GM12878 (cell line): ENCODE data around the gene APOH. TPM values are rescaled to one million over a fixed set of nuclear protein-coding genes. Genes with fewer than 3 reads are reported as not detected.

Source experiments
- ATAC-seq: fragments of 200-7000 bp; cut with Tn5 transposase; 3 replicates; pipeline ENCODE4 v1.9.1; 2020; ENCODE audit warnings: mild to moderate bottlenecking, moderate library complexity
- BruUV-seq: library from RNA; stranded (reverse); fragments of 400-500 nt; replicated peaks from 2 replicates; lab custom pipeline; 2021; lab: Mats Ljungman, UMichigan
- CTCF ChIA-PET: fragments of 300-600 bp; sonication (Branson Sonifier 250); formaldehyde crosslinking; extraction: SDS; loops from one replicate; lab custom pipeline; 2021; ENCODE audit warnings: inconsistent platforms; lab: Yijun Ruan, JAX
- POLR2A ChIA-PET: fragments of 350-600 bp; formaldehyde crosslinking; extraction: SDS; loops from one replicate; lab custom pipeline; 2021; ENCODE audit warnings: inconsistent platforms; lab: Charles Lee
- RAD21 ChIA-PET: fragments of 300-600 bp; sonication (Branson Sonifier 250); formaldehyde crosslinking; loops from one replicate; lab custom pipeline; 2023; ENCODE audit warnings: antibody characterized with exemption; ENCODE audit not compliant: unreplicated experiment; lab: Charles Lee
- SMC1A ChIA-PET: fragments of 300-600 bp; sonication (Branson Sonifier 250); formaldehyde crosslinking; loops from one replicate; lab custom pipeline; 2023; ENCODE audit not compliant: unreplicated experiment, uncharacterized antibody; lab: Charles Lee
- DNase-seq: peaks from one replicate; pipeline ENCODE4 v3.0.0-alpha.2; 2011; ENCODE audit warnings: low read depth, low spot score
- FAIRE-seq: peaks from 3 replicates; lab custom pipeline; 2011; peaks lifted over from hg19 to GRCh38; lab: Jason Lieb, UNC
- H2AFZ ChIP-seq: 2 replicates; pipeline ENCODE4 v1.6.0; 2011; ENCODE audit warnings: low read depth, low read length, control low read depth; ENCODE audit not compliant: control insufficient read depth
- H3K27ac ChIP-seq: 2 replicates; pipeline ENCODE4 v1.5.1; 2011; ENCODE audit warnings: control low read depth; ENCODE audit not compliant: control insufficient read depth, insufficient read depth
- H3K27me3 ChIP-seq, 2 experiments: replicated peaks in 1 of 2; 2 replicates each; pipeline versions ENCODE4 v1.6.0 to v1.6.1; 2011; ENCODE audit warnings: low read length in 1 of 2; ENCODE audit not compliant: control insufficient read depth in 2 of 2, insufficient read depth in 2 of 2
- H3K36me3 ChIP-seq, 2 experiments: 2 replicates each; pipeline ENCODE4 v1.5.1; 2011; ENCODE audit warnings: low read length in 1 of 2; ENCODE audit not compliant: control insufficient read depth in 2 of 2, insufficient read depth in 2 of 2
- H3K4me1 ChIP-seq: 2 replicates; pipeline ENCODE4 v1.6.1; 2011; ENCODE audit warnings: mild to moderate bottlenecking, low read length, moderate library complexity, mixed read lengths; ENCODE audit not compliant: control insufficient read depth, insufficient read depth
- H3K4me2 ChIP-seq: 2 replicates; pipeline ENCODE4 v1.6.0; 2011; ENCODE audit warnings: control low read depth; ENCODE audit not compliant: control insufficient read depth, insufficient read depth
- H3K4me3 ChIP-seq: fragments of 200-600 bp; sonication (generic); 2 replicates; pipeline ENCODE4 v1.5.1; 2016
- H3K79me2 ChIP-seq: 2 replicates; pipeline ENCODE4 v1.6.0; 2011; ENCODE audit warnings: low read length; ENCODE audit not compliant: control insufficient read depth, insufficient read depth
- H3K9ac ChIP-seq: 2 replicates; pipeline ENCODE4 v1.8.0; 2011; ENCODE audit warnings: low read length, control low read depth, mixed read lengths; ENCODE audit not compliant: control insufficient read depth, insufficient read depth
- H3K9me3 ChIP-seq: replicated peaks from 3 replicates; pipeline ENCODE4 v1.5.1; 2011; ENCODE audit warnings: mild to moderate bottlenecking, low read length; ENCODE audit not compliant: control insufficient read depth, insufficient read depth
- H4K20me1 ChIP-seq: 2 replicates; pipeline ENCODE4 v1.6.0; 2011; ENCODE audit not compliant: control insufficient read depth, insufficient read depth
- CBX3 ChIP-seq: fragments of 200-600 bp; sonication (generic); IDR thresholded peaks from 2 replicates; pipeline ENCODE4 v1.6.1; 2016; ENCODE audit warnings: low read depth, borderline replicate concordance
- CHD4 ChIP-seq: fragments of 200-600 bp; sonication (generic); IDR thresholded peaks from 2 replicates; pipeline ENCODE4 v1.6.1; 2016; ENCODE audit warnings: mild to moderate bottlenecking
- CTCF ChIP-seq, 3 experiments: IDR thresholded peaks in 2 of 3; conservative IDR thresholded peaks in 1 of 3; 2 replicates each; pipeline ENCODE4 v1.5.1; 2011; ENCODE audit warnings: low read depth in 3 of 3, low read length in 3 of 3, mild to moderate bottlenecking in 3 of 3, control low read depth in 2 of 3, moderate library complexity in 2 of 3, inconsistent platforms in 1 of 3, mixed read lengths in 1 of 3; ENCODE audit not compliant: control insufficient read depth in 2 of 3, insufficient read depth in 1 of 3; ENCODE audit errors: extremely low read depth in 1 of 3
- E2F8 ChIP-seq: fragments of 450-650 bp; IDR thresholded peaks from 2 replicates; pipeline ENCODE4 v1.6.1; 2018; ENCODE audit warnings: mild to moderate bottlenecking, low read depth, moderate library complexity; ENCODE audit not compliant: partially characterized antibody
- ETV6 ChIP-seq, 2 experiments: fragments of 450-650 bp in 1 of 2; IDR thresholded peaks in 1 of 2; conservative IDR thresholded peaks in 1 of 2; 2 replicates each; pipeline ENCODE4 v1.6.1; 2014; ENCODE audit warnings: antibody characterized with exemption in 1 of 2, borderline replicate concordance in 1 of 2, low read depth in 1 of 2, mild to moderate bottlenecking in 1 of 2, moderate library complexity in 1 of 2
- HDAC6 ChIP-seq: fragments of 200-600 bp; sonication (generic); IDR thresholded peaks from one replicate; pipeline ENCODE4 v1.8.0; 2017; ENCODE audit warnings: antibody characterized with exemption; ENCODE audit not compliant: unreplicated experiment
- HSF1 ChIP-seq: fragments of 150-350 bp; IDR thresholded peaks from 2 replicates; pipeline ENCODE4 v1.6.1; 2014; ENCODE audit warnings: mild to moderate bottlenecking, low read depth, low read length
- IKZF2 ChIP-seq, 2 experiments: fragments of 450-650 bp; IDR thresholded peaks; 2 replicates each; pipeline ENCODE4 v1.6.1; 2017; ENCODE audit warnings: mild to moderate bottlenecking in 2 of 2, moderate library complexity in 2 of 2
- IRF3 ChIP-seq: fragments of 450-650 bp; IDR thresholded peaks from 2 replicates; pipeline ENCODE4 v1.6.1; 2014; ENCODE audit warnings: mild to moderate bottlenecking
- POLR2A ChIP-seq: IDR thresholded peaks from 2 replicates; pipeline ENCODE4 v1.6.1; 2011; ENCODE audit warnings: low read depth, mild to moderate bottlenecking, low read length
- TARDBP ChIP-seq: IDR thresholded peaks from 2 replicates; pipeline ENCODE4 v1.6.1; 2016; ENCODE audit warnings: borderline replicate concordance
- TBL1XR1 ChIP-seq: IDR thresholded peaks from 2 replicates; pipeline ENCODE4 v1.6.1; 2012; ENCODE audit warnings: low read depth, low read length, improper control_type of control experiment
- ZNF217 ChIP-seq: fragments of 450-650 bp; IDR thresholded peaks from 2 replicates; pipeline ENCODE4 v1.6.1; 2017; ENCODE audit warnings: antibody characterized with exemption, mild to moderate bottlenecking
- ZSCAN29 ChIP-seq: fragments of 450-650 bp; IDR thresholded peaks from 2 replicates; pipeline ENCODE4 v1.6.1; 2017; ENCODE audit warnings: mild to moderate bottlenecking, moderate library complexity
- in situ Hi-C: fragments of 300-500 bp; cut with MboI; formaldehyde crosslinking; loops from 9 replicates; pipeline ENCODE4 v1.14.3; 2018; ENCODE audit warnings: mixed read lengths
- intact Hi-C: fragments of 100-400 bp; cut with micrococcal nuclease; formaldehyde crosslinking; loops from one replicate; pipeline ENCODE4 v1.14.2; 2022; ENCODE audit not compliant: unreplicated experiment
- polyA plus RNA-seq, 11 experiments: library from polyadenylated mRNA; depleted of rRNA in 4 of 11; unstranded in 6 of 11; stranded (reverse) in 5 of 11; fragments of >200 nt; fragmentation: Nextera tagmentation in 4 of 11; fragmentation: Illumina TruSeq in 1 of 11; extraction: Ambion mirVana in 4 of 11; extraction: Trizol in 1 of 11; gene quantifications; 1 replicate in 1 of 11; 2 replicates in 10 of 11; pipeline versions ENCODE4 v1.2.1 to v1.2.3, GENCODE V29; 2011 to 2016; ENCODE audit warnings: inconsistent platforms in 2 of 11, missing spikeins in 2 of 11, low read depth in 1 of 11
- total RNA-seq, 4 experiments: library from RNA; depleted of rRNA in 3 of 4; stranded (reverse); fragments of >200 nt in 3 of 4; fragmentation: Illumina TruSeq in 1 of 4; extraction: Trizol in 1 of 4; gene quantifications; 2 replicates each; pipeline versions ENCODE4 v1.2.1 to v1.2.3, GENCODE V29; 2013 to 2021

Gene APOH
- total and polyA plus RNA-seq, 10 of the 15 experiments (the other 5 are each of a cell fraction or from before 2014, with no cell fraction given), result 1.8 TPM; not detected in 9

GRCh38 chr17:66221755-66222530 is 7.3 kb downstream of the APOH start (continued):
- no peak for TF ChIP-seq CTCF (IDR thresholded peaks at IDR 0.05 in 2 of 3, conservative IDR thresholded peaks at IDR 0.05 in 1 of 3; ENCODE audit: control insufficient read depth in 2 of 3, extremely low read depth in 1 of 3, insufficient read depth in 1 of 3, low read depth in 3 of 3, low read length in 3 of 3)

- ATAC-seq, result no peak
- H2AFZ ChIP-seq, result no peak overlapping the region
- no TSS peak for BruUV-seq
- H3K9me3 ChIP-seq, result no peaks in the 10 kb centered on the region
- 0 out of 4 replicates have a peak, but pooled peaks cover 0 to 2% of the 10 kb centered on the region in 2 experiments for H3K27me3 ChIP-seq
- no peaks in the 10 kb centered on the region for H3K4me1 ChIP-seq
- H3K4me2 ChIP-seq, result no peak overlapping the region
- ChIA-PET CTCF (no interaction called here), SMC1A (no interaction called here), POLR2A (no interaction called here), RAD21 (no interaction called here)
- H3K27ac ChIP-seq, result no peak overlapping the region
- no peaks in the 10 kb centered on the region for H4K20me1 ChIP-seq
- H3K36me3 ChIP-seq, result no peaks in the 10 kb centered on the region
- FAIRE-seq, result no peak
- no peaks in the 10 kb centered on the region for H3K79me2 ChIP-seq
- in situ Hi-C loops (no loop called here), intact Hi-C loops (no loop called here)
- no peak for DNase-seq
- H3K9ac ChIP-seq, result no peak overlapping the region
- H3K4me3 ChIP-seq, result no peak overlapping the region
- TF ChIP-seq ZSCAN29, result no peak
- TF ChIP-seq IKZF2 (IDR thresholded peaks at IDR 0.05), result no peak
- TF ChIP-seq TBL1XR1, result no peak
- no peak for TF ChIP-seq ZNF217
- no peak for TF ChIP-seq HSF1
- no peak for TF ChIP-seq CBX3
- no peak for TF ChIP-seq POLR2A
- TF ChIP-seq CHD4, result no peak
- TF ChIP-seq HDAC6, result no peak
- TF ChIP-seq E2F8, result no peak
- TF ChIP-seq ETV6 (conservative IDR thresholded peaks at IDR 0.05 in 1 of 2, IDR thresholded peaks at IDR 0.05 in 1 of 2; ENCODE audit: borderline replicate concordance in 1 of 2, low read depth in 1 of 2), result no peak
- no peak for TF ChIP-seq IRF3
- no peak for TF ChIP-seq TARDBP
These were observed 7.9 kb downstream of the APOH start for GRCh38 chr17:66221343-66221742.
